ENCODE results near the gene NCDN. TPM values are rescaled to one million over a fixed set of nuclear protein-coding genes. Genes with fewer than 3 reads are reported as not detected.
A peak's percentile ranks its signal among the peaks of the same experiment; 100 is the strongest.

The NCDN gene
- total and polyA plus RNA-seq, 2 donors (not counting 1 experiment from before 2014, with no cell fraction given) = 18.1 to 33.2 TPM

DNA sequence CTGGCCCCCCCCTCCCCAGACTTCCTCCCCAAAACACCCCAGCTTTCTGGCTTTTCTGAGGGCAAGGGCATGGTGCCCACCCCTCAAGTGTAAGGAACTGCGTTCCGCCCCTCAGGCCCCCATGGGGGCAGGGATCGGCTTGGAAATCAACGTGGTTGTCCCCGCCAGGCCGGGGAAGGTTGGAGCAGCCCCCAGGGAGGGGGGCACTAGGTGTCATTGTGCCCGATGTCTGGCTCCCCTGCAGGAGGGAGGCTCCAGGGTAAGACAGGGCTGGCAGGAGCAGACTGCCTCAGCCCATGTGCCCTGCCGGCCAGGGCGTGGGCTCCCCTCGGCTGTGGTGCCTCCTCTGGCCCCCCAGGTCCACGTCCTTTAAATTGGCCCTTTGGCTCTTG, 8.1 kb downstream of the NCDN start:
- Histone ChIP-seq H3K4me2 (ENCODE audit: extremely low read depth, insufficient read depth, low read length) (no peak overlapping the region), H3K9me3 (ENCODE audit: control insufficient read depth, insufficient read depth, low read depth, low read length) (no peaks in the 10 kb centered on the region), H3K36me3 (ENCODE audit: control insufficient read depth, insufficient read depth, low read length) (peaks cover 27% of the 10 kb centered on the region), H2AFZ (ENCODE audit: low read length) (no peak overlapping the region), H3K79me2 (ENCODE audit: control insufficient read depth, insufficient read depth, low read length) (no peaks in the 10 kb centered on the region), H3K27me3 (ENCODE audit: control insufficient read depth, insufficient read depth, low read length) (no peaks in the 10 kb centered on the region), H3K27ac (ENCODE audit: insufficient read depth, low read length) (no peak overlapping the region), H3K4me3 (replicated peaks in 1 of 4; ENCODE audit: control extremely low read depth in 1 of 4, insufficient read depth in 1 of 4, low read depth in 3 of 4, low read length in 4 of 4) (no peak overlapping the region), H3K4me1 (ENCODE audit: control insufficient read depth, extremely low read depth, insufficient read depth, low read length) (no peaks in the 10 kb centered on the region), H3K9ac (ENCODE audit: insufficient read depth, low read length) (no peak overlapping the region), H4K20me1 (ENCODE audit: control insufficient read depth, extremely low read depth, insufficient read depth, low read length) (no peaks in the 10 kb centered on the region)
- TF ChIP-seq, protein P1, sequence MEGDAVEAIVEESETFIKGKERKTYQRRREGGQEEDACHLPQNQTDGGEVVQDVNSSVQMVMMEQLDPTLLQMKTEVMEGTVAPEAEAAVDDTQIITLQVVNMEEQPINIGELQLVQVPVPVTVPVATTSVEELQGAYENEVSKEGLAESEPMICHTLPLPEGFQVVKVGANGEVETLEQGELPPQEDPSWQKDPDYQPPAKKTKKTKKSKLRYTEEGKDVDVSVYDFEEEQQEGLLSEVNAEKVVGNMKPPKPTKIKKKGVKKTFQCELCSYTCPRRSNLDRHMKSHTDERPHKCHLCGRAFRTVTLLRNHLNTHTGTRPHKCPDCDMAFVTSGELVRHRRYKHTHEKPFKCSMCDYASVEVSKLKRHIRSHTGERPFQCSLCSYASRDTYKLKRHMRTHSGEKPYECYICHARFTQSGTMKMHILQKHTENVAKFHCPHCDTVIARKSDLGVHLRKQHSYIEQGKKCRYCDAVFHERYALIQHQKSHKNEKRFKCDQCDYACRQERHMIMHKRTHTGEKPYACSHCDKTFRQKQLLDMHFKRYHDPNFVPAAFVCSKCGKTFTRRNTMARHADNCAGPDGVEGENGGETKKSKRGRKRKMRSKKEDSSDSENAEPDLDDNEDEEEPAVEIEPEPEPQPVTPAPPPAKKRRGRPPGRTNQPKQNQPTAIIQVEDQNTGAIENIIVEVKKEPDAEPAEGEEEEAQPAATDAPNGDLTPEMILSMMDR (conservative IDR thresholded peaks at IDR 0.05 in 1 of 2, IDR thresholded peaks at IDR 0.05 in 1 of 2; ENCODE audit: low read depth in 1 of 2, low read length in 2 of 2) = no peak
- TF ChIP-seq EZH2 (IDR thresholded peaks at IDR 0.05; ENCODE audit: low read length, missing control alignments) = no peak
- no peak for DNase-seq (ENCODE audit: low read depth in 2 of 2)

DNA sequence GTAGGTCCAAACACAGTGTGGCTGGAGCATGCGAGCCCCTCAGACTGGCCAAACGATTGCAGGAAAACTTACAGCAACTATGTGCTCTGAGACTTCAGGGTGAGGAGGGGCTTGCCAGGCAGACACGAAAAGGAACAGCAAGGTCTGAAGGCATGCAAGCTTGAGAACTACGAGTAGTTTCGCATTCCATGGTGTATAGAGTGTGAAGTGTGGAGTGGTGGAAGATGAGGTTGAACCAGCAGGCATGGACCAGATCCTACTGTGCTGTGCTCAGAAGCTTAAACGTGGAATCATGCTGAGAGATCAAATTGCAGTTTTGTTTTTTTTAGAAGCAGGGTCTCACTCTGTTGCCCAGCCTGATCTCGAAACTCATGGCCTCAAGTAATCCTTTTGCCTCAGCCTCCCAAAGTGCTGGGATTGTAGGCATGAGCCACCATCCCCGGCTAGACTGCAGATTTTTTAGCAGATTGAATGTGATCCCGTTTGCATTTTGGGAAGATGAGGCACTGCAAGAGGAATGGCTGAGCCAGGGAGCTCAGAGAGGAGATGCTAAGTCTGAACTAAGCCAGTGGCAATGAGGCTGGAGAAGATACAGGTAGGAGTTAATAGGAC, 10.5 kb downstream of the NCDN start:
- H3K4me2 ChIP-seq (ENCODE audit: extremely low read depth, insufficient read depth, low read length) = no peak overlapping the region
- H3K9me3 ChIP-seq (ENCODE audit: control insufficient read depth, insufficient read depth, low read depth, low read length) = no peaks in the 10 kb centered on the region
- no peak overlapping the region for H3K4me3 ChIP-seq (replicated peaks in 1 of 4; ENCODE audit: control extremely low read depth in 1 of 4, insufficient read depth in 1 of 4, low read depth in 3 of 4, low read length in 4 of 4)
- no peaks in the 10 kb centered on the region for H4K20me1 ChIP-seq (ENCODE audit: control insufficient read depth, extremely low read depth, insufficient read depth, low read length)
- no peak overlapping the region for H3K9ac ChIP-seq (ENCODE audit: insufficient read depth, low read length)
- DNase-seq (ENCODE audit: low read depth in 2 of 2) = no peak
- H2AFZ ChIP-seq (ENCODE audit: low read length) = no peak overlapping the region
- TF ChIP-seq, protein P1 (conservative IDR thresholded peaks at IDR 0.05 in 1 of 2, IDR thresholded peaks at IDR 0.05 in 1 of 2; ENCODE audit: low read depth in 1 of 2, low read length in 2 of 2) = no peak
- no peak for TF ChIP-seq EZH2 (IDR thresholded peaks at IDR 0.05; ENCODE audit: low read length, missing control alignments)
- H3K36me3 ChIP-seq (ENCODE audit: control insufficient read depth, insufficient read depth, low read length) = peaks cover 17% of the 10 kb centered on the region
- H3K27me3 ChIP-seq (ENCODE audit: control insufficient read depth, insufficient read depth, low read length) = peaks cover 6% of the 10 kb centered on the region
- no peaks in the 10 kb centered on the region for H3K4me1 ChIP-seq (ENCODE audit: control insufficient read depth, extremely low read depth, insufficient read depth, low read length)
- H3K79me2 ChIP-seq (ENCODE audit: control insufficient read depth, insufficient read depth, low read length) = no peaks in the 10 kb centered on the region
- H3K27ac ChIP-seq (ENCODE audit: insufficient read depth, low read length) = no peak overlapping the region

DNA sequence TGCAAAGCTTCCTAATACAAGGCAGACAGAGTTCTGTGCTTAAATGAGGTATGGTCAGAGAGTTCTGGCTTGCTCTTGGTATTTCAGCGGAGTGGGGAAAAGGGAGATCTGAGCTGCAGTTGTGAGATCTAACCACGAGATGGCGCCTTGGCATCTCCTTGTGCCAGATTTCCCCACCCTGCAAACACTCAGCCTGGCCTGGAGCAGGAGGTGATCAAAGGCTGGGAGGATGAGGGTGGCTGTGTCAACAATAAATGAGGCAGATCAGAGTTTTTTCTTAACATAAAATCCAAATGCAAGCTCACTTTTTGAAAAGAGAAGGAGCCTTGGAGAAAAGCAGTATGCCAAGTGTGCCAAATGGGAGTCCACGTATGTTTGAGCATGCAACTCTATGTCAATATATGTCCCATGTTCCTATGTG, 11.4 kb downstream of the NCDN start:
- H3K4me1 ChIP-seq (ENCODE audit: control insufficient read depth, extremely low read depth, insufficient read depth, low read length) = no peaks in the 10 kb centered on the region
- no peaks in the 10 kb centered on the region for H3K9me3 ChIP-seq (ENCODE audit: control insufficient read depth, insufficient read depth, low read depth, low read length)
- H3K79me2 ChIP-seq (ENCODE audit: control insufficient read depth, insufficient read depth, low read length) = no peaks in the 10 kb centered on the region
- H3K36me3 ChIP-seq (ENCODE audit: control insufficient read depth, insufficient read depth, low read length) = peaks cover 17% of the 10 kb centered on the region
- no peak overlapping the region for H3K9ac ChIP-seq (ENCODE audit: insufficient read depth, low read length)
- no peak overlapping the region for H3K4me3 ChIP-seq (replicated peaks in 1 of 4; ENCODE audit: control extremely low read depth in 1 of 4, insufficient read depth in 1 of 4, low read depth in 3 of 4, low read length in 4 of 4)
- peaks cover 6% of the 10 kb centered on the region for H3K27me3 ChIP-seq (ENCODE audit: control insufficient read depth, insufficient read depth, low read length)
- H3K27ac ChIP-seq (ENCODE audit: insufficient read depth, low read length) = no peak overlapping the region
- no peak overlapping the region for H2AFZ ChIP-seq (ENCODE audit: low read length)
- no peak overlapping the region for H3K4me2 ChIP-seq (ENCODE audit: extremely low read depth, insufficient read depth, low read length)
- TF ChIP-seq, protein P1 (conservative IDR thresholded peaks at IDR 0.05 in 1 of 2, IDR thresholded peaks at IDR 0.05 in 1 of 2; ENCODE audit: low read depth in 1 of 2, low read length in 2 of 2) = peak; percentile 82 to 91
- TF ChIP-seq EZH2 (IDR thresholded peaks at IDR 0.05; ENCODE audit: low read length, missing control alignments) = no peak
- peak; percentile 40 to 66 for DNase-seq (ENCODE audit: low read depth in 2 of 2)
- H4K20me1 ChIP-seq (ENCODE audit: control insufficient read depth, extremely low read depth, insufficient read depth, low read length) = no peaks in the 10 kb centered on the region

Data from fibroblast of lung (primary cell).